PC-3 (cell line): Measurements from ENCODE around the gene KCTD10. TPM values are rescaled to one million over a fixed set of nuclear protein-coding genes. Genes with fewer than 3 reads are reported as not detected.

Source experiments
- ATAC-seq: fragments of 200-7000 bp; cut with Tn5 transposase; 2 replicates; pipeline ENCODE4 v1.9.1; 2020; ENCODE audit warnings: mild to moderate bottlenecking, moderate library complexity
- BruUV-seq: library from RNA; stranded (reverse); fragments of 400-500 nt; replicated peaks from 2 replicates; lab custom pipeline; 2021; lab: Mats Ljungman, UMichigan
- CTCF ChIA-PET: fragments of 300-600 bp; sonication (Branson Sonifier 250); formaldehyde crosslinking; loops from one replicate; lab custom pipeline; 2022; ENCODE audit warnings: antibody characterized with exemption; lab: Charles Lee
- POLR2A ChIA-PET: fragments of 300-600 bp; sonication (Branson Sonifier 250); formaldehyde crosslinking; loops from one replicate; lab custom pipeline; 2022; ENCODE audit warnings: antibody characterized with exemption; ENCODE audit not compliant: unreplicated experiment; lab: Charles Lee
- DNase-seq: peaks from one replicate; pipeline ENCODE4 v3.0.0-alpha.2; 2015
- H2AFZ ChIP-seq: fragments of 300-600 bp; sonication (generic); 2 replicates; pipeline ENCODE4 v1.6.0; 2016; ENCODE audit warnings: antibody characterized with exemption, low read length
- H3F3A ChIP-seq: fragments of 300-600 bp; sonication (generic); one replicate; pipeline ENCODE4 v1.6.0; 2017; ENCODE audit warnings: antibody characterized with exemption, low read length, control low read depth, mild to moderate bottlenecking; ENCODE audit not compliant: unreplicated experiment
- H3K27ac ChIP-seq: fragments of 300-600 bp; sonication (generic); 2 replicates; pipeline ENCODE4 v1.5.1; 2016; ENCODE audit warnings: mild to moderate bottlenecking, low read length
- H3K27me3 ChIP-seq: fragments of 300-600 bp; sonication (generic); 2 replicates; pipeline ENCODE4 v1.6.1; 2016; ENCODE audit warnings: low read length, mixed read lengths
- H3K36me3 ChIP-seq: fragments of 300-600 bp; sonication (generic); 2 replicates; pipeline ENCODE4 v1.6.1; 2016; ENCODE audit warnings: low read depth, mixed run types, low read length, mixed read lengths
- H3K4me1 ChIP-seq: fragments of 300-600 bp; sonication (generic); 2 replicates; pipeline ENCODE4 v1.5.1; 2016; ENCODE audit warnings: low read length; ENCODE audit not compliant: insufficient read depth
- H3K4me2 ChIP-seq: fragments of 300-600 bp; sonication (generic); 2 replicates; pipeline ENCODE4 v1.6.0; 2016; ENCODE audit warnings: low read length
- H3K4me3 ChIP-seq: fragments of 300-600 bp; sonication (generic); 2 replicates; pipeline ENCODE4 v1.5.1; 2016; ENCODE audit warnings: mild to moderate bottlenecking, low read length, mixed read lengths
- H3K79me2 ChIP-seq: fragments of 300-600 bp; sonication (generic); 2 replicates; pipeline ENCODE4 v1.6.1; 2017; ENCODE audit warnings: low read length, mixed read lengths
- H3K9ac ChIP-seq: fragments of 300-600 bp; sonication (generic); 2 replicates; pipeline ENCODE4 v1.6.0; 2016; ENCODE audit warnings: mild to moderate bottlenecking, low read length
- H3K9me2 ChIP-seq: fragments of 300-600 bp; sonication (generic); replicated peaks from 2 replicates; pipeline ENCODE4 v1.6.1; 2016; ENCODE audit warnings: mixed run types, low read length, mixed read lengths
- H3K9me3 ChIP-seq: fragments of 300-600 bp; sonication (generic); 2 replicates; pipeline ENCODE4 v1.6.1; 2016; ENCODE audit warnings: low read length, mixed read lengths
- H4K20me1 ChIP-seq: fragments of 300-600 bp; sonication (generic); 2 replicates; pipeline ENCODE4 v1.6.1; 2016; ENCODE audit warnings: low read length, mixed read lengths
- CTCF ChIP-seq: fragments of 300-600 bp; sonication (generic); conservative IDR thresholded peaks from 2 replicates; pipeline ENCODE4 v1.5.1; 2017; ENCODE audit warnings: antibody characterized with exemption, low read depth, mild to moderate bottlenecking, low read length
- EZH2 ChIP-seq: fragments of 300-600 bp; sonication (generic); IDR thresholded peaks from one replicate; pipeline ENCODE4 v1.6.1; 2017; ENCODE audit warnings: antibody characterized with exemption, mild to moderate bottlenecking, low read length; ENCODE audit not compliant: unreplicated experiment
- EZH2phosphoT487 ChIP-seq: fragments of 300-600 bp; sonication (generic); IDR thresholded peaks from 2 replicates; pipeline ENCODE4 v1.6.1; 2018; ENCODE audit warnings: mild to moderate bottlenecking, antibody characterized with exemption, low read length, borderline replicate concordance
- intact Hi-C: fragments of 100-400 bp; cut with micrococcal nuclease; formaldehyde crosslinking; loops from 2 replicates; pipeline ENCODE4 v1.9.0; 2023
- total RNA-seq: library from RNA; depleted of rRNA; stranded (reverse); fragments of >200 nt; gene quantifications from 2 replicates; pipeline ENCODE4 v1.2.3, GENCODE V29; 2014

KCTD10 gene
- total RNA-seq, 1 experiment from 2014 or later = 42.3 TPM

- H3K27me3 ChIP-seq = no peaks in the 10 kb centered on the region
- intact Hi-C loops = loop anchor here (5.0 kb wide), 1 partner anchor 58 kb away; no protein-coding TSS in a partner anchor
- no peak overlapping the region for H3K4me2 ChIP-seq
- no TSS peak for BruUV-seq
- TF ChIP-seq CTCF (no peak), EZH2 (no peak)
- H2AFZ ChIP-seq = no peak overlapping the region
- no peak overlapping the region for H3K27ac ChIP-seq
- ChIA-PET CTCF (no interaction called here), POLR2A (no interaction called here)
- no peaks in the 10 kb centered on the region for H3K9me3 ChIP-seq
- H3K79me2 ChIP-seq = no peaks in the 10 kb centered on the region
- DNase-seq = no peak
- H4K20me1 ChIP-seq = no peaks in the 10 kb centered on the region
- no peaks in the 10 kb centered on the region for H3F3A ChIP-seq
- H3K9ac ChIP-seq = no peak overlapping the region
- ATAC-seq = no peak
- no peaks in the 10 kb centered on the region for H3K9me2 ChIP-seq
- peaks cover 4% of the 10 kb centered on the region for H3K4me1 ChIP-seq
- H3K36me3 ChIP-seq = no peaks in the 10 kb centered on the region
- no peak overlapping the region for H3K4me3 ChIP-seq
These were observed 42.5 kb downstream of the KCTD10 start for GRCh38 chr12:109434582-109434981.

- Histone ChIP-seq H3K27me3 (no peaks in the 10 kb centered on the region), H3K9me3 (no peaks in the 10 kb centered on the region), H3K9ac (no peak overlapping the region), H3K4me3 (no peak overlapping the region), H3K4me1 (peaks cover 4% of the 10 kb centered on the region), H3K36me3 (no peaks in the 10 kb centered on the region), H3F3A (no peaks in the 10 kb centered on the region), H3K79me2 (no peaks in the 10 kb centered on the region), H3K9me2 (no peaks in the 10 kb centered on the region), H3K27ac (no peak overlapping the region), H4K20me1 (no peaks in the 10 kb centered on the region), H3K4me2 (no peak overlapping the region), H2AFZ (no peak overlapping the region)
- CTCF ChIA-PET = interaction anchor here (0.5 to 1.5 kb wide), 7 partner anchors 29 to 340 kb away, joined by 3 to 16 read pairs (median 3); no protein-coding TSS in a partner anchor
- POLR2A ChIA-PET = no interaction called here
- intact Hi-C loops = loop anchor here (5.0 kb wide), 1 partner anchor 59 kb away; no protein-coding TSS in a partner anchor
- ATAC-seq = peak; percentile 21; the same call in 1 of the 2 replicates
- TF ChIP-seq EZH2phosphoT487 = no peak
- peak; percentile 48; the same call in 1 of the 2 replicates for TF ChIP-seq CTCF
- no TSS peak for BruUV-seq
- no peak for DNase-seq
These were observed 43.5 kb downstream of the KCTD10 start for GRCh38 chr12:109433618-109434017.

- Histone ChIP-seq H3F3A (no peaks in the 10 kb centered on the region), H3K27me3 (no peaks in the 10 kb centered on the region), H3K4me1 (peaks cover 4% of the 10 kb centered on the region), H3K79me2 (no peaks in the 10 kb centered on the region), H3K4me2 (peak overlapping the region; percentile 29), H3K4me3 (no peak overlapping the region), H3K9me3 (no peaks in the 10 kb centered on the region), H3K36me3 (no peaks in the 10 kb centered on the region), H3K27ac (no peak overlapping the region), H4K20me1 (no peaks in the 10 kb centered on the region), H3K9me2 (no peaks in the 10 kb centered on the region), H3K9ac (no peak overlapping the region), H2AFZ (peak overlapping the region; percentile 72)
- peak; percentile 91 for DNase-seq
- no TSS peak for BruUV-seq
- intact Hi-C loops = loop anchor here (1.0 to 5.0 kb wide), 3 partner anchors 30 to 59 kb away; no protein-coding TSS in a partner anchor
- no peak for TF ChIP-seq EZH2
- no peak for TF ChIP-seq EZH2phosphoT487
- TF ChIP-seq CTCF = peak; percentile 98
- ChIA-PET CTCF (interaction anchor here (0.5 to 1.5 kb wide), 11 partner anchors 10 to 340 kb away, joined by 3 to 16 read pairs (median 3); partner anchors contain the start of gene MVK), POLR2A (no interaction called here)
- ATAC-seq = peak; percentile 91
These were observed 44.2 kb downstream of the KCTD10 start for GRCh38 chr12:109432842-109433304.
